Kidney glomerular epithelial cell (primary cell): Measurements from ENCODE around the gene COL13A1.
A peak's percentile ranks its signal among the peaks of the same experiment; 100 is the strongest.

Experiments
- DNase-seq: peaks from one replicate; lab custom pipeline; 2025; lab: John Stamatoyannopoulos, UW

COL13A1 gene

GRCh38 chr10:69965919-69966662 lies 164.4 kb downstream of the COL13A1 start:
- DNase-seq = no peak

- DNase-seq = no peak
Observed at GRCh38 chr10:69968830-69969229, 167.1 kb downstream of the COL13A1 start.

- DNase-seq = no peak
Observed at GRCh38 chr10:69969977-69970376, 168.3 kb downstream of the COL13A1 start.

GRCh38 chr10:69972981-69973397 lies 171.3 kb downstream of the COL13A1 start:
- DNase-seq = no peak

- no peak for DNase-seq
Observed at GRCh38 chr10:69973678-69974077, 172.0 kb downstream of the COL13A1 start.

GRCh38 chr10:69974551-69975155 lies 172.9 kb downstream of the COL13A1 start:
- DNase-seq = no peak

- DNase-seq = no peak
Observed at GRCh38 chr10:69976795-69977546, 175.3 kb downstream of the COL13A1 start.

- no peak for DNase-seq
Observed at GRCh38 chr10:69979174-69979573, 177.5 kb downstream of the COL13A1 start.

- DNase-seq = no peak
Observed at GRCh38 chr10:69980672-69981071, 179.0 kb downstream of the COL13A1 start.

GRCh38 chr10:69988094-69988493 lies 186.4 kb downstream of the COL13A1 start:
- DNase-seq = no peak

- DNase-seq = no peak
Observed at GRCh38 chr10:69991151-69991550, 189.4 kb downstream of the COL13A1 start.

- no peak for DNase-seq
Observed at GRCh38 chr10:69994262-69994661, 192.6 kb downstream of the COL13A1 start.

GRCh38 chr10:69996611-69997010 lies 194.9 kb downstream of the COL13A1 start:
- DNase-seq = no peak

- DNase-seq = no peak
Observed at GRCh38 chr10:70000262-70000661, 198.6 kb downstream of the COL13A1 start.

GRCh38 chr10:70007116-70007820 lies 205.6 kb downstream of the COL13A1 start:
- peak; percentile 6 for DNase-seq
